Posterior cingulate gyrus (tissue), 11 donors: Measurements from ENCODE around the gene FHDC1.

ENCODE experiments used
- DNase-seq, 10 donors: peaks; one replicate each; pipeline versions ENCODE4 v3.0.0 to v3.0.0-alpha.2; 2020 to 2021; ENCODE audit warnings: mixed read lengths in 3 of 10
- intact Hi-C: fragments of 100-400 bp; cut with DNase I; formaldehyde crosslinking; loops from one replicate; pipeline ENCODE4 v1.15.1; 2023

FHDC1 gene

GRCh38 chr4:152976212-152976761, 40.2 kb downstream of the FHDC1 start:
- intact Hi-C loops: no loop called here
- peak in 1 of 10 donors; percentile 76 for DNase-seq

GRCh38 chr4:152979731-152980330, 43.7 kb downstream of the FHDC1 start:
- intact Hi-C loops: no loop called here

GRCh38 chr4:152981278-152981677, 45.2 kb downstream of the FHDC1 start:
- intact Hi-C loops: no loop called here
- DNase-seq: peak in 1 of 10 donors; percentile 59

More at GRCh38 chr4:152979731-152980330, 43.7 kb downstream of the FHDC1 start:
- no peak for DNase-seq

GRCh38 chr4:152981842-152982241, 45.7 kb downstream of the FHDC1 start:
- DNase-seq: peak in 1 of 10 donors; percentile 31
- intact Hi-C loops: no loop called here

GRCh38 chr4:152983221-152983620, 47.1 kb downstream of the FHDC1 start:
- DNase-seq: no peak
- intact Hi-C loops: no loop called here

GRCh38 chr4:152983774-152984411, 47.8 kb downstream of the FHDC1 start:
- DNase-seq: peak in 1 of 10 donors; percentile 73
- intact Hi-C loops: no loop called here

GRCh38 chr4:152988721-152989553, 52.8 kb downstream of the FHDC1 start:
- intact Hi-C loops: loop anchor here (2.0 kb wide), 1 partner anchor 50 kb away; no protein-coding TSS in a partner anchor
- DNase-seq: no peak

- no peak for DNase-seq
- intact Hi-C loops: loop anchor here (2.0 kb wide), 1 partner anchor 49 kb away; no protein-coding TSS in a partner anchor
Observed at GRCh38 chr4:152989554-152989970, 53.4 kb downstream of the FHDC1 start.

GRCh38 chr4:152990471-152991131, 54.5 kb downstream of the FHDC1 start:
- intact Hi-C loops: no loop called here
- peak in 1 of 10 donors; percentile 55 for DNase-seq

- intact Hi-C loops: no loop called here
Observed at GRCh38 chr4:152991398-152991797, 55.3 kb downstream of the FHDC1 start.

GRCh38 chr4:152992027-152992426, 55.9 kb downstream of the FHDC1 start:
- peak in 1 of 10 donors; percentile 17 for DNase-seq
- intact Hi-C loops: no loop called here

More at GRCh38 chr4:152991398-152991797, 55.3 kb downstream of the FHDC1 start:
- DNase-seq: no peak

GRCh38 chr4:152992466-152992865, 56.3 kb downstream of the FHDC1 start:
- intact Hi-C loops: no loop called here
- DNase-seq: no peak

- no peak for DNase-seq
- intact Hi-C loops: no loop called here
Observed at GRCh38 chr4:152994038-152994437, 57.9 kb downstream of the FHDC1 start.

GRCh38 chr4:152996111-152996571, 60.0 kb downstream of the FHDC1 start:
- intact Hi-C loops: no loop called here
- DNase-seq: peak in 1 of 10 donors; percentile 74

GRCh38 chr4:152996672-152997071, 60.5 kb downstream of the FHDC1 start:
- peak in 1 of 10 donors; percentile 9 for DNase-seq
- intact Hi-C loops: no loop called here

GRCh38 chr4:152997288-152997687, 61.2 kb downstream of the FHDC1 start:
- intact Hi-C loops: no loop called here
- peak in 1 of 10 donors; percentile 33 for DNase-seq

GRCh38 chr4:152997771-152998487, 61.8 kb downstream of the FHDC1 start:
- intact Hi-C loops: no loop called here
- DNase-seq: peak in 1 of 10 donors; percentile 40

- peak in 1 of 10 donors; percentile 76 for DNase-seq
- intact Hi-C loops: no loop called here
Observed at GRCh38 chr4:152998861-152999260, 62.7 kb downstream of the FHDC1 start.

GRCh38 chr4:152999346-153000075, 63.4 kb downstream of the FHDC1 start:
- DNase-seq: peak in 1 of 10 donors; percentile 7
- intact Hi-C loops: no loop called here
